NCI-H446 (cell line): ENCODE results near the gene UNC5C.

Source experiments
- DNase-seq, 2 experiments: peaks; one replicate each; lab custom pipeline; 2025; lab: John Stamatoyannopoulos, UW

The UNC5C gene

GRCh38 chr4:95548738-95549245, at the start of gene UNC5C:
UNC5C (minus strand) TSS chr4:95548973.
- peak; percentile 10 to 62 for DNase-seq

GRCh38 chr4:95596676-95597075, 47.9 kb upstream of the UNC5C start:
- DNase-seq = no peak

- DNase-seq = no peak
Measured at GRCh38 chr4:95594629-95595028, 45.9 kb upstream of the UNC5C start.

GRCh38 chr4:95594013-95594412, 45.2 kb upstream of the UNC5C start:
- no peak for DNase-seq

GRCh38 chr4:95591278-95591677, 42.5 kb upstream of the UNC5C start:
- DNase-seq = no peak

- no peak for DNase-seq
Measured at GRCh38 chr4:95590615-95591014, 41.8 kb upstream of the UNC5C start.

- DNase-seq = no peak
Measured at GRCh38 chr4:95585016-95585695, 36.4 kb upstream of the UNC5C start.

GRCh38 chr4:95580226-95580625, 31.5 kb upstream of the UNC5C start:
- no peak for DNase-seq

- peak in 1 of 2 experiments; percentile 38 for DNase-seq
Measured at GRCh38 chr4:95572304-95572991, 23.7 kb upstream of the UNC5C start.

GRCh38 chr4:95571577-95571976, 22.8 kb upstream of the UNC5C start:
- DNase-seq = no peak

GRCh38 chr4:95563638-95564337, 15.0 kb upstream of the UNC5C start:
- no peak for DNase-seq

- peak in 1 of 2 experiments; percentile 9 for DNase-seq
Measured at GRCh38 chr4:95560774-95561173, 12.0 kb upstream of the UNC5C start.

GRCh38 chr4:95556207-95556859, 7.6 kb upstream of the UNC5C start:
- no peak for DNase-seq

GRCh38 chr4:95552942-95553550, 4.3 kb upstream of the UNC5C start:
- peak in 1 of 2 experiments; percentile 7 for DNase-seq

GRCh38 chr4:95551653-95552052, 2.9 kb upstream of the UNC5C start:
- no peak for DNase-seq

GRCh38 chr4:95550115-95550987, 1.6 kb upstream of the UNC5C start:
- DNase-seq = no peak

GRCh38 chr4:95549246-95550114, 707 bp upstream of the UNC5C start:
- DNase-seq = peak in 1 of 2 experiments; percentile 41

- peak in 1 of 2 experiments; percentile 44 for DNase-seq
Measured at GRCh38 chr4:95547715-95548471, 880 bp downstream of the UNC5C start.
